HG03571 (cell line): ENCODE measurements around the gene STK36.

ENCODE experiments used
- ATAC-seq: cut with Tn5 transposase; IDR thresholded peaks from one replicate; pipeline ENCODE4 v1.9.1; 2021; ENCODE audit not compliant: unreplicated experiment

Gene STK36

GRCh38 chr2:218671654-218672566 lies at the start of gene STK36, which contains the start of gene RNF25:
STK36 (plus strand) TSS chr2:218672086; CDS start chr2:218672830, 744 bp downstream.
RNF25 (minus strand) TSS chr2:218672002; CDS start chr2:218671970, 32 bp downstream.
- peak; percentile 94 for ATAC-seq

GRCh38 chr2:218622606-218623365 lies 49.1 kb upstream of the STK36 start:
- no peak for ATAC-seq

- no peak for ATAC-seq
Observed at GRCh38 chr2:218623366-218623705, 48.5 kb upstream of the STK36 start.

GRCh38 chr2:218626369-218626768 lies 45.5 kb upstream of the STK36 start:
- ATAC-seq, result no peak

GRCh38 chr2:218627939-218628338 lies 43.9 kb upstream of the STK36 start:
- no peak for ATAC-seq

GRCh38 chr2:218631837-218632236 lies 40.0 kb upstream of the STK36 start:
- ATAC-seq, result no peak

- no peak for ATAC-seq
Observed at GRCh38 chr2:218635719-218636118, 36.2 kb upstream of the STK36 start.

- no peak for ATAC-seq
Observed at GRCh38 chr2:218638372-218638771, 33.5 kb upstream of the STK36 start.

GRCh38 chr2:218642121-218642656 lies 29.7 kb upstream of the STK36 start:
- no peak for ATAC-seq

- no peak for ATAC-seq
Observed at GRCh38 chr2:218642786-218643185, 29.1 kb upstream of the STK36 start.

GRCh38 chr2:218643751-218644310 lies 28.1 kb upstream of the STK36 start:
- no peak for ATAC-seq

- no peak for ATAC-seq
Observed at GRCh38 chr2:218644721-218645120, 27.2 kb upstream of the STK36 start.

GRCh38 chr2:218645126-218645525 lies 26.8 kb upstream of the STK36 start:
- ATAC-seq, result peak; percentile 74

GRCh38 chr2:218648088-218648786 lies 23.6 kb upstream of the STK36 start:
- peak; percentile 48 for ATAC-seq

- ATAC-seq, result peak; percentile 18
Observed at GRCh38 chr2:218648787-218649100, 23.1 kb upstream of the STK36 start.

GRCh38 chr2:218655751-218656150 lies 16.1 kb upstream of the STK36 start:
- ATAC-seq, result no peak

GRCh38 chr2:218658671-218659257 lies 13.1 kb upstream of the STK36 start:
- ATAC-seq, result peak; percentile 31

- ATAC-seq, result peak; percentile 94
Observed at GRCh38 chr2:218659258-218659987, 12.5 kb upstream of the STK36 start, which contains the start of the genes BCS1L and ZNF142. BCS1L (plus strand) TSS chr2:218659683; CDS start chr2:218660988, 1,305 bp downstream. ZNF142 (minus strand) TSS chr2:218659623; CDS start chr2:218656429, 3,194 bp downstream.

GRCh38 chr2:218659988-218660358 lies 11.9 kb upstream of the STK36 start:
- no peak for ATAC-seq

- no peak for ATAC-seq
Observed at GRCh38 chr2:218662377-218662776, 9.5 kb upstream of the STK36 start.
